HG03571 (cell line): ENCODE results near the gene RFX2.
"Not testable (repeated sequence)": the region's sequence is repeated elsewhere in the genome, so short reads cannot be mapped to it uniquely, and the experiment has no call there.

ENCODE experiments used
- ATAC-seq: cut with Tn5 transposase; IDR thresholded peaks from one replicate; pipeline ENCODE4 v1.9.1; 2021; ENCODE audit not compliant: unreplicated experiment

Gene RFX2

DNA sequence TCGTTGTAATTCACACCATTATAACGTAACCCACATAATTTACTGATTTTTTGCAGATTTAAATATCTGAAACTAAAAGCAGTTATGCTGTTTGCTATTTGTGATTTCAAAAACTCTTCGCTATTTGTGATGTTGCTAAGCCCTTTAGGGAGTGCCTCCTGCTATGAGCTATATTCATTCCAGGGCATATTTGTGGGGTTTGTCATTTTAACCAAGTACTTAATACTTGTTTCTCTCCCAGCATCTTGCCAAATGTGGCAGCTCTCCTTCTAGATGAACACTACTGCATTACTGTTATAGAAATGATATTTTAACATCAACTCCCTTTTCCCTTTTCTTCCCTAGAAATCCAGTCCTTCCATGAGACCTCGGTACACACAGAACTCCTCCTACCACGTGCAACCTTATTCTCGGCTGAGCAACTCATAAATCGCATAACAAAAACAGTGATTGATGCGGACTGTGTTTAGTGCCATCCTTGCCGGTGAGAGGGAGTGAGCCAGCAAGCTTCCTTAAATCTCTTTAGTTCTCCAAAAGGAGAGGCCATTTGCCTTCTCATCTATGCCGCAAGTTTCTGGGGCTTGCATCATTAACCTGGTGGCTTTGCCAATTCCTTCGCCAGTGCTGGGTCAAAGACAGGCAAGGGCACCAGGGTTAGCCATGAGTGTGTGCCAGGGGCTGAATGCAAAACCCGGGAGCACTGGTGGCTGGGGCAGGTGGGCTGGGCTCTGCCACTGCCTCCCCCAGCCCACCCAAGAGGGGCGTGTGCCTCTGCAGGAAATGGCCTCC lies 33.4 kb downstream of the RFX2 start:
- ATAC-seq = no peak

DNA sequence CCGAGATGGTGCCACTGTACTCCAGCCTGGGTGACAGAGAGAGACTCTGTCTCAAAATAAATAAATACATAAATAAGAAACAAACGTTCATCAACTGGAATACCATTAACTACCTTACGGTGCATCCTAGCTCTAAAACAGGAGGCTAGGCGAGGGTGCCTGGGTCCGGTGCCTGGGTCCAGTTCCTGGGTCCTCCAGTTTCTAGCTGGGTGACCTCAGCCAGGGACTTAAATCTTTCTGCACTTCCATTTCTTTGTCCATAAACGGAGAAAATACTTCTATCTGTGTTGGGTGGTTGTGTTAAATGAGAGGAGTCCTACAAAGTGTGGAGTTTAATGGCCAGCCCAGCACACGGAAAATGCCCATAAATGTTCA lies 34.0 kb downstream of the RFX2 start:
- no peak for ATAC-seq

DNA sequence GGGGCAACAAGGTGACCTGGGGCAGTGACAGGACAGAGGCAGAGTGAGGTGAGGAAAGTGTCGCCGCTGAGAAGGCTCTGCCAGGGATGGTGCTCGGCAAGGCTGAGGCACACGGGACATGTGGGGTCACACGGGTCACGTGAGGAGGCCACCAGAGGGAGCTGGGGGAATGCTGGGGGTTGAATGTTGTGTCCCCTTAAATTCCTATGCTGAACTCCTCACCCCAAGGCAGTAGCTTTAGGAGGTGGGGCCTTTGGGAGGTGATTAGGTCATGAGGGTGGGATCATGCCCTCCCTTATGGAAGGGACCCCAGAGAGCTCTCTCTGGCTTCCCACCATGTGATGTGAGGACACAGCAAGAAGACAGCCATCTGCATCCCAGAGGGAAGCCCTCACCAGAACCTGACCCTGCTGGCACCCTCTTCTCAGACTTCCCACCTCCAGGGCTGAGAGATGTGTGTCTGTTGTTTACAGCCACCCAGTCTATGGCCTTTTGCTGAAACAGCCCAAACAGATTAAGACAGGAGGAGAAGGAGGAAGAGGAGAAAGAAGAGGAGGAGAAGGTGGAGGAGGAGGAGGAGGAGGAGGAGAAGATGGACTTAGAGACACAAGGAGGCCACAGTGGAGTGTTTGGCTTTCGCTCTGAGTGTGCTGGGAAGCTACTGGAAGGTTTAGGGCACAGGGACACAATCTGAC lies 35.4 kb downstream of the RFX2 start:
- ATAC-seq = no peak

DNA sequence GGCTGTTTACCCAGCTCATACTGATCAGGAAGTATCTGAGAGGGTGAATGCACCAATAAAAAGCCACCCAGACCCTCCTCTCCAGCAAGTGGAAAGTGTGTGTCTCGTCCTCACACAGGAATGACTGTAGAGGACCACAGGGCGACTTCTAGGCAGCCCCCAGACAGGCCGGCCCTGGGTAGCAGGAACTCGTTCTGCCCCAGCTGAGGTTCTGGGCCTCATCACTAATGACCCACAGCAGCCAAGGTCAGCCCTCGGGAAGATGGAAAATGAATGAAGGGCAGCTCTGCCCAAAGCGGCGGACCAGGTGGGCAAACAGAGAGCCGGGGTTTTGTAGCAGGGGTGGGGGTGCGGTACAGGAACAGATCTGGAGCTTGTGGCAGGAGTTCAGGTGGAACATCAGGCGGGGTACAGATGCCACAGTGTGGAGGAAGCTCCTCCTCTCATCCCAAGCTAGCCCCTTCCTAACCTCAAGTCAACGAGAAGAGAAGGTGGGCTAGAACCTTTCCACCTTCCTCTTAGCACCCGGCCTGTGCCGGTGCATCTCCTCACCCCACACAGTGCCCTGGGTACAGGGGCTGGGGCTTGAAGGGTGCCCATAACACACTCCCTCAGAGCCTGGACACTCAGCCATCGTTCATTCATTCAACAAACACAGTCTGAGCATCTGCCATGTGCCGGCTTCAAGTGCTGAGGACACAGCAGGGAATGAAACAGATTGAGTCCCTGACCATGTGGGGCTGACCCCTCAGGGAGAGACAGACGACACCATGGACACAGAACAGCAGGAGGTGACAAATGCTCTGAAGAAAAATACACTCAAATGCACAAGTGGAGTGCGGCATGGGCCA lies 36.2 kb downstream of the RFX2 start:
- ATAC-seq = no peak

DNA sequence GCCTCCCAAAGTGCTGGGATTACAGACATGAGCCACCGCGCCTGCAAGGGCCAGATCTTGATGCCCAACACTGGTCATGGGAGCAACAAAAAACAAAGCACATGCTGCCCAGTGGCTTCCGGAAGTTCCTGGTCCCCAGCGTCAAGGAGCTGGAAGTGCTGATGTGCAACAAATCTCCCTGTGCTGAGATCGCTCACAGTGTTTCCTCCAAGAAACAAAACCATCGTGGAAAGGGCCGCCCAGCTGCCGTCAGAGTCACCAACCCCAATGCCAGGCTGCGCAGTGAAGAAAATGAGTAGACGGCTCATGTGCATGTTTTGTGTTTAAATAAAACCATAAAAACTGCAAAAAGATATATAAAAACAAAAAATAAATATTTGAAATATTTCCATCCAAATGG lies 37.1 kb downstream of the RFX2 start:
- ATAC-seq = not testable (repeated sequence)

GRCh38 chr19:6071875-6072274 lies 38.4 kb downstream of the RFX2 start:
- ATAC-seq = no peak

GRCh38 chr19:6070720-6071485 lies 39.4 kb downstream of the RFX2 start:
- no peak for ATAC-seq

DNA sequence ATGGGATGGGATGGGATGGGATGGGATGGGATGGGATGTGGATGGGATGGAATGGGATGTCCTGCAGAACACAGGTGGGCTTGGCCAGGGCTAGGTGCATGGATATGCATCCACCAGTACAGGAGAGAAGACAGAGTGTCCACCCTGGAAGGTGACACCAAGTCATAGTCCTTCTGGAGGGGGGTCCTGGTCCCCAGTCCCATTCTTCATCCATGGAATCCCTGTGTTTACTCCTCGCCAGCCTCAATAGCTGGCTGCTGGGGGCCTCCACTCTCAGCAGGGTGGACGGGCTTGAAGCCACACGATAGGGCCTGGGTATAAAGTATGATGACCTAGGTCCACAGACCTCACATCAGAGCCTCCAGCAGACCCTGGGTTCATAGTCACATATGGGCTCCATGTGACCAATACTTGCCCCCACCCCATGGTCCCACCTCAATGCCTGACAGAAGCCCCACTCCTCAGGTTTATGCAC lies 40.1 kb downstream of the RFX2 start:
- ATAC-seq = no peak

DNA sequence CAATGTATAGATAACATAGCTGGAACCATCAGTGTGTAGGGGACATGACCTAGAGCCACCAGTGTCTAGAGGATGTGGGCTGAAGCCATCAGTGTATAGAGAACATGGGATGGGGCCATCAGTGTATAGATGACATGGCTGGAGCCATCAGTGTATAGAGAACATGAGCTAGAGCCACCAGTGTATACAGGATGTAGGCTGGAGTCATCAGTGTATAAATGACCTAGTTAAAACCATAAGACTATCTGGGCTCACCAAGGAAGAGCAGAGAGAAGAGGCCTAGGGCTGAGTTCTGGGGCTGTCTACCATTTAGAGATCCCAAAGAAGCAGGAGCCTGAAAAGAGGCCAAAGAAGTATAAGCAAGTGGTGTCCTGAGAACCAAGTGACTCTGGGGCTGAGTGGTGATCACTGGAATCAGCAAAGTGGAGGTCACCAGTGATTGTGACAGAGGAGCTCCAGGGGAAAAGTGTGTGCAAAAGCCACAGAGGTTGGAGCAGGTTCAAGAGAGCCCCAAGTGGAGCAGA lies 41.0 kb downstream of the RFX2 start:
- ATAC-seq = no peak

DNA sequence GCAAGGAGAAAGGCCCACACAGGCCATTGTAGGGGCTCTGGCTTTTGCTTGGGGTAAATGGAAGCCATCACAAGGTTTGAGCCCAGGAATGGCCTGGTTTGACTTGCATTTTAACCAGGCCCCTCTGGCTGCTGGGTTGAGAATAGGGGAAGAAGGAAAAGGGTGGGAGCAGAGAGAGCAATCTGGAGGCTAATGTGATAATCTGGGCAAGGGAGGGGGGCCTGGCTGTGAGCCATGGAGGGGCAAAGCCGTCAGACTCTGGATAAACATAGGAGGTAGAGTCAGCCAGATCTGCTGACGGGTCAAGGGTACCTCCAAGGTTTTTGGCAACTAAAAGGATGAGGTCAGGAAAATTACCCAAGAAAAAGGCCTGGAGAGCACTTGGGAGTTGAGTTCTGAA lies 41.6 kb downstream of the RFX2 start:
- ATAC-seq = no peak

GRCh38 chr19:6067975-6068374 lies 42.3 kb downstream of the RFX2 start:
- no peak for ATAC-seq

- ATAC-seq = no peak
Measured at GRCh38 chr19:6066661-6067646, 43.3 kb downstream of the RFX2 start.

DNA sequence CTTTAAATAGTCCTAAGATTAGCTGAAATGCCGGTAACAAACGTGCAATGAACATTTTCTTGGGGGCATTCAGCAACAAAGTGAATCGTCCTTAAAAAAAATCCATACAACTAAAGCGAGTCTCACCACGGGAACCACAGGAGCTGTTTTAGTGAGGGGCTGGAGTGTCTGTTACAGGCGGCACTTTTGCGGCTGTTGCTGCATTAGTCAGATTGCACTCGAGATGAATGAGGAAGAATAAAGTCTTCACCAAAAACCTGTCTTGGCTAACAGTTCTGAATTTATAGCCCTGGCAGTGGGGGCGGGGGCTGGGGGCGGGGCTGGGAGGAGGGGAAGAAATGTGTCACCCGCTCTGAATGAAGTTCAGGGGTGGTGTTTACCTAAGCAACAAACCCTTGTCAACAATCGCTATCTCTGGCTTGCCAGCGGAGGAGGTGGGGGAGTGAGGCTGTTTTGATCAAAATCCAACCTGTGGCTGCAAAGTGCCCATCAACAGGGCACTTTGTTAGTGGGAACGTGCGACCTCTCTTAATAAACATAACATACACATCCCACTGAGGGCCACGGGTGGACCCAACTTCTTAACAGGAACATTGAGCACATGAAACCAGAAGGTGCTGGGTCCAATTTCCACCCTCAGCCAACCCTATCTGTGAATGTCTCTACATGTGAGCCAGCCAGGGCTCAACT lies 44.5 kb downstream of the RFX2 start:
- ATAC-seq = no peak

- no peak for ATAC-seq
Measured at GRCh38 chr19:6064336-6065073, 45.8 kb downstream of the RFX2 start.

- ATAC-seq = no peak
Measured at GRCh38 chr19:6063576-6064335, 46.5 kb downstream of the RFX2 start.

- no peak for ATAC-seq
Measured at GRCh38 chr19:6062961-6063575, 47.2 kb downstream of the RFX2 start.

GRCh38 chr19:6062274-6062673 lies 48.0 kb downstream of the RFX2 start:
- ATAC-seq = no peak
